HG02798 (cell line): ENCODE data around the gene KRT81.
"Not testable (repeated sequence)": the region's sequence is repeated elsewhere in the genome, so short reads cannot be mapped to it uniquely, and the experiment has no call there.

Experiments
- ATAC-seq: cut with Tn5 transposase; IDR thresholded peaks from one replicate; pipeline ENCODE4 v1.9.1; 2021; ENCODE audit warnings: mild to moderate bottlenecking; ENCODE audit not compliant: unreplicated experiment, poor library complexity

Gene KRT81

DNA sequence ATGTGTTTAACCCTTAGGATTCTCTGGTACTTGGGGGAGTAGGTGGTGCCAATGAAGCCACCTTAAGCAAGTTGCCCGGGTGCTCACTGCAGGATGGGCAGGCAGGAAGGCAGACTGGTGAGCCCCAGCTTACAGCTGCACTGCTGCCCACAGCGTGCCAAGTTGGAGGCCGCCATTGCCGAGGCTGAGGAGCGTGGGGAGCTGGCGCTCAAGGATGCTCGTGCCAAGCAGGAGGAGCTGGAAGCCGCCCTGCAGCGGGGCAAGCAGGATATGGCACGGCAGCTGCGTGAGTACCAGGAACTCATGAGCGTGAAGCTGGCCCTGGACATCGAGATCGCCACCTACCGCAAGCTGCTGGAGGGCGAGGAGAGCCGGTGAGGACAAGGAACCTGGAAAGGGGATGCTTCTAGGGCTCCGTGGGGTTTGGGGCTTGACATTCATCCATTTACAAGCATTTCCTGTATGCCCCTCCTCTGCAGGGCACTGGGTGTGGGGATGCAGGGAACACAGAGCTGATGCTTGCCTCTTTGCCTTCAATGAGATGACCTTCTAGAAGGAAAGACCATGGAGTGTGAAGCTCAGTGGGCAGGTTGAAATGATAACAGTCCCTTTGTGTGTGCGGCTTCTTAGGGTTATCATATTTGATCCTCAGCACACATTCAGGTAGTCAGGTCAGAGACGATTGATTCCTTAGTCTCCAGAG is 45.9 kb downstream of the KRT81 start:
- ATAC-seq: no peak

DNA sequence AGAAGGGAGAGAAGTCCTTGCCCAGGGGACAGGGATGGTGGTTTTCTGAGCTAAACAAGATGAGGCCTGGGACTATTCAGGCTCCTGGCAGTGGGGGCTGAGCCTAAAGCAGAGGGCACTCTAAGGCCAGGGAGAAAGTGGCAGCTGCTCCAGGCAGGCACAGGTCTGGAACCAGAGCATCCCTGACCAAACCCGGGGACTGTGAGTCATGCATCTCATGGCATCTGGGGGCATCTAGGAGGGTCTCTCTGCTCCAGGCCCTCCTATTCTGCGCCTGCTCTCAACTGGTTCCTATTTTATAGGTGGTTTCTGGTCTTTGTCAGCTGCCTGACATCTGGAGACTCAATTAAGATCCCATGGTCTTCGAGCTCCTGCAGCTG is 46.7 kb downstream of the KRT81 start:
- ATAC-seq: no peak

DNA sequence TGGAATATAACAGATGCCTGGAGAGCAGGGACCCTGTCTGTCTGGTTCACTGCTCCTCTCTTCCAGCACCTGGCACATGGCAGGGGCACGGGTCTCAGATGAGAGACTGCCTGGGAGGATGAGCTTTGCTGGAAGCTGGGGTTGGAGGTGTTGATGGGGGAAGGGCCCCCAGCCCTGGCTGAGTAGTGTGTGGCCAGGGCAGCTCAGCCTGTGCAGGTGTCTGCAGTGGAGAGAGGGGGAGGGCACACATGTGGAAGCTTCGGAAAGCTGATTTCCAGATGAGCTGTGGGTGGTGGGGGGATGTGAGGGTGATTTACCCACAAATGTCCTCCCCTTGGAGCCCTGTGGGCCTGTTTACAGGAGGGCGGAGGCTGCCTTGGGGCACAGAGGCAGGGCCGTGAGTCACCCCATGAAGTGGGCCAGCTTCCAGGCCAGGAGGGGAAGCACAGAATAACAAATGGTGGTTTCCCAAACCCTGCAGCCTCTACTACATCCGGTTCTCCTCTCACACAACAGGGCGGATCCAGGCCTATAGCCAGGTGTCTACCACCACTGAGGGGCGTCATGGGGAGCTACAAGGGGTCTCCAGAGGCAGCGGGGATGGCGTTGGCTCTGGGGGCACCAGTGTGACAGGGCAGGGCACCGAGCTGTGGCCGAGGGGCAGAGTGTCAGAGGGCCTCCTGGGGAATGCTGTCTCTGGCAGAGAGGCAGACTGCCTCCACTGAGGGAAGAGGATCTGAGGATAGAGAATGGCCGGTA is 47.3 kb downstream of the KRT81 start:
- peak; percentile 89 for ATAC-seq

DNA sequence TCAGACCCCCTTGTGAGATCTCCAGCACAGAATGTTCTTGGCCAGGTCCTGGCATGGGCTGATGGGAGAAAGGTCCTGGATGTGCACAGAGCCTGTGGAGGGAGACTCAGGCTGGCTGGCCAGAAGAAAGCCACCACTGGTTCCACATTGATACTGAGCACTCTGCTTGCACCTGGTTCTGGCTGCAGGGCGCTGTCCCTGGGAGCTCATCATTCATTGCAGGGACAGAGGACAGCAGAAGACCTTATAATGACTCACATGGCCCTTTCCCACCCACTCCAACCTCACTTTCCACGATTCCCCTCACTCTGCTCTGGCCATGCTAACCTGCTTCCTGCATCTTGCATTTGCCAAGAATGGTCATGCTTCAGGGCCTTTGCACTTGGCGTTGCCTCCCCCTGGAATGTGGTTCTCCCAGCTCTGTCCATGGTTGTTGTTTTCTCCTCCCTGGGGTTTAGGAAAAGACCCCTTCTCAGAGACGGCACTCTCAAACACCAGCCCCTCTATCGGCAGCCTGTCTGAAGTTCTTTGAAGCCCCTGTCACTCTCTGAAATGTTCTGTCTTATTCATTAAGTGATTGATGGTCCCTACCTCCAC is 48.0 kb downstream of the KRT81 start:
- no peak for ATAC-seq

DNA sequence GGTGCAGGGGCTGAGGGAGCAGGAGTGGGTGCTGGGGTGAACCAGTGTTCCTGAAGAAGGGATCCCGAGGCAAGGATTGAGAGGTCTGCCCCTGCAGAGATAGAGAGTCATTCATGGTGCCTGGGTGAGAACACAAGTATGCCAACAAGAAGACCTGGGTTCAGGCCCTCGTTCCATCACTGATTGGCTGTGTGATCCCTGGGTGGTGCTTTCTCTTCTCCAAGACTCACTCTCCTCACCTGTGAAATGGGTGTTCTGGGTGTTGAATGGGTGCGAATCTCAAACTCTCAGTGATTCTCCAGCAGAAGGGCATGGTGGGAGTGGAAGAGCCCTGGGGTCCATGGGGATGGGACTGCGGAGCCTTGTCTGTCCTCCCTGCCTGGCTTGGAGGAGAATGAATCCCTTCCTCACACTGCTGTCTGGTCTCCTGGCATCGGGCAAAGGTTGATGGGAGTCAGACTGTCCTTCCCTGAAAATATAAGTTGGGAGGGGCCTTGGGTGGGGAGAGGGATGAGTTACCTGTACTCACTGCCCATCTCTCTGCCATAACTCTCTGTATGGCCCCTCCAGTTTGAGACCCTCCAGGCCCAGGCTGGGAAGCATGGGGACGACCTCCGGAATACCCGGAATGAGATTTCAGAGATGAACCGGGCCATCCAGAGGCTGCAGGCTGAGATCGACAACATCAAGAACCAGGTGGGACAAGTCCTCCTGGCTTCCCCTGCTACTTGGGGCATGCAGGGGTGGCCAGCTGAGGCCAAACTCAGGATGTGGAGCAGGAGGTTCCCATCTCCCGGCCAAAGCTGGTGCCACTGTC is 48.7 kb downstream of the KRT81 start:
- ATAC-seq: no peak

DNA sequence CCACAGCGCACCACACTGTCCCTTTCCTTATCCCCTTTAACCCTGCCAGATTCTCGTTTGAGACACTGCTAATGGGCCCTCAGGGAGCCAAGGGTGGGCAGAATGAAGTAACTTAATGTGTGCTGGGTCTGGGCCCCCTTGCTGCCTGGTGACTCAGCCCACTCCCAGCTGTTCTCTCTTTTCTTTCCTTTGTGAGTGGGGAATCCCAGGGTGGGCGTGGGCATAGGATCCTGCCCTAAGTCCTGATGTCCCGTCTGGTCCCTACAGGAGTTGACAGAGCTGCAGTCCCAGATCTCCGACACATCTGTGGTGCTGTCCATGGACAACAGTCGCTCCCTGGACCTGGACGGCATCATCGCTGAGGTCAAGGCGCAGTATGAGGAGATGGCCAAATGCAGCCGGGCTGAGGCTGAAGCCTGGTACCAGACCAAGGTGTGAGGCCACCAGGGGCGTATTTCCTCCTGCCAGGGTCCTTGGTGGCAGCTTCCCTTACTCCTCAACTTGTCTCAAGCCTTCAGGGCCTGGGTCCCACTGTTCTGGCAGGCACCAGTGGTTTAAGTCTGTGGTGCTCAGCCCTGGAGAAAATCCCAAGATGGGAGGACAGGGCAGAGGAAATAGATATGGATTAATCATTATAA is 50.0 kb downstream of the KRT81 start:
- no peak for ATAC-seq

DNA sequence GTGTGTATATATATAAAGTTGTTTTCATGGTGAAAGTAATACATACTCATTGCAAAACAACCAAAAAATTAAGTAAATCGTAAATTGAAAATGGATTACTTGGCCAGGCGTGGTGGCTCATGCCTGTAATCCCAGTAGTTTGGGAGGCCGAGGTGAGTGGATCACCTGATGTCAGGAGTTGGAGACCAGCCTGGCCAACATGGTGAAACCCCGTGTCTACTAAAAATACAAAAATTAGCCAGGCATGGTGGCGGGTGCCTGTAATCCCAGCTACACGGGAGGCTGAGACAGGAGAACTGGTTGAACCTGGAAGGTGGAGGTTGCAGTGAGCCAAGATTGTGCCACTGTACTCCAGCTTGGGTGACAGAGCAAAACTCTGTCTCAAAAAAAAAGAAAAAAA is 51.1 kb downstream of the KRT81 start:
- not testable (repeated sequence) for ATAC-seq

DNA sequence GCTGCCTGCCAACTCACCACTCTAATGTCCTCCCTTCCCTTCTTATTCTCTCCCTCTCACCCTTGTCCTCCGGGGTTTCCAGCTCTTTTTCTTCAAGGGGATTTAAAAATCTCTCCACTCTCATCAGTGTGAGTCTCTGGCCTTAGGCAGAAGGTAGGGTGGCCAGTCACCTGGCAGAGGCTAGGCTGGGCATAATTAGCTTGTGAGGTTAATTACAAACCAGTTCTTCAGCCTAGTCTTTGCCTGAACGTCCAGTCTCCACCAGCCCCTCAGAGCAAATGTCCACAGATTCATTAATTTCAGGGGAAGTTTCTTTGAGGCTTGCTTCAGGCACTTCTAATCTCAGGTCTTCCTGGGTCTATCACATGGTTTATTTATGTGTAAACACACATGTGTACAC is 51.6 kb downstream of the KRT81 start:
- no peak for ATAC-seq

DNA sequence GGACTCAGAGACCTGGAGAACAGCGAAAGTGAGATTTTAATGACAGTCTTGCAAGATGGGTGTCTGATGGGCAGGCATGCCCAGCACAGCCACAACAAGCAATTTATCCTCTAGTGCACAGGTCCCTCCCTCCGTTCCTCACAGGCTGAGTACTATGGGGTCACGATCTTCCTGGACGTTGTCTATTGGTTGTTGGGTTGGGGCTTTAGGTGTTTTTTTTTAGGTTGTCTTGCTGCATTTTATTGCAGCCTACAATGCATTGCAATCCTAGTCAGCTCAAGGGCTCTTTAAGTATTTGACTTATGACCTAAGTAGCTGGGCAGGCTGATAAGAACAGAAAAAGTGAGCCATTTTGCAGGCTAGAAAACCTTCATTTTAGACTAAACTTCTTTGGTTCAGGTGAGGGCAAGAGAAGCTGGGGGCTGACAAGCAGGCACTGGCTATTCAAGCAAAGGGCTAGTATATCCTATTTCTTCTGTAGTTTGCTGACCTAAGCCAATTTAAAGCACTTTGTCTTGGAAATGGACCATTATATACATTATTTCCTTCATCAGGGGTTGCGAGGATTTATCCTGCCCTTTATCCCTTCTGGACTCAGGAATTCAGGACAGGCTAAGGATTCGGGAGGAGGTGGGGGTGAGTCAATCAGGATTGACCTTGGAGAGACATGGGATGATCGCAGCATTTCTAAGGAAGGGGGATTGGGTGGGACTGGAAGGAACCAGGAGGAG is 52.3 kb downstream of the KRT81 start:
- no peak for ATAC-seq

DNA sequence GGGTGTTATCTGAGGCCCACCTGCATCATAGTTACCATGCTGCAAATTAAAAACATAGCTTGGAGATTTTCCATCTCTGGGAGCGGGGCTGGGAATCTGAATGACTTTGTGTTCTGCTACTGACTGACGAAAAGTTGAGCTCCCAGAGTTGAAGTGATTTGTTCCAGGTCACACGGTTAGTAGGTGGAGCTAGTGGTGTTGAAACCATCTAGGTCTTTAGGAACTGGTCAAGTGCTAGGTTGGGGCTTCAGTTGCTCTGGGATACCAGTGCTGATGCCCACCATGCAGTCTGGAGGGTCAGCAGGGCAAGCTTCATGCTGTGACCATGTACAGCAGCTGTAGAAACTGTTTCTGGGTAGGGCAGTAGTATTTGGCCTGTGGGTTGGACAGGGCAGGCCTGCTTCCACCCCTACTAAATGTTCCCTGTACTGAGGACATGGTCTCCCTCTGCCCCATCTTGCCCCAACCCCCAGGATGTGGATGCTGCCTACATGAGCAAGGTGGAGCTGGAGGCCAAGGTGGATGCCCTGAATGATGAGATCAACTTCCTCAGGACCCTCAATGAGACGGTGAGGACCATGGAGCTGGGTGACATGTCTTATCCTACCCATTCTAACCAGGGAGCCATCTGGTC is 53.0 kb downstream of the KRT81 start:
- ATAC-seq: no peak

DNA sequence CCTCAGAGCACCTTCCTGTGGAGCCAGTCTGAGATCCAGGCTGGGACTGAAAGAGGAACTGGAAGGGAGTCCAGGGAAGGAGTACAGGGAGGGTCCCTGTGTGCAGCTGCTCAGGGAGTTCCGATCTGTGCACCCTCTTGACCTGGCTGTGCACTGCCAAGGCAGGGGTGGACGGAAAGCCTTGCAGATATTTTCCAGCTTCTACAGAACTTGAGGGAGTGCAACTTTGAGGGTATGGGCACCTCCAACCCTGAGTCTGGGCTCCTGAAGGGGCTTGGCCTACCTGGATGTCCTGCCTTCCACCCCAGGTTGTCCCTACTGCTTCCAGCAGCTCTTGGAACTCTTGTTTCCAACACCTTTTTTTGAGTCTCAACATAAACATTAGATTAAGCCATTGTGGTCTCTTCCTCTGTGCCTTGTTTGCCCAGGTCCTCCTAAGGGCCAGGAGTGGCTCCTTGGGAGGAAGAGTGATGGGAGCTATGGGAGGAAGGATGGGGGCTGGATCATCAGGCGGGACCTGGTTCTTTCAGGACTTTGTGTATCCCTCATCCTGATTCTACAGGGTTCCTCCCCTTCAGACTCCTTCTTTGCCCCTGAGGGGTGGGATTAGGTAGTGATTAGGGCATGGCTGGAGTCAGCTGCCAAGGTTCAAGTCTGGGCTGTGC is 54.8 kb downstream of the KRT81 start:
- ATAC-seq: no peak
